Activated CD4-positive, alpha-beta T cell treated with anti-CD3 and anti-CD28 coated beads, Interleukin-2, amount 10 ng/mL, durations not matched to agents 24 days and 14 days (primary cell): Measurements from ENCODE around the gene BAHD1. TPM values are rescaled to one million over a fixed set of nuclear protein-coding genes. Genes with fewer than 3 reads are reported as not detected.
A peak's percentile ranks its signal among the peaks of the same experiment; 100 is the strongest.
"Not testable (repeated sequence)": the region's sequence is repeated elsewhere in the genome, so short reads cannot be mapped to it uniquely, and the experiment has no call there.

ENCODE experiments used
- DNase-seq: peaks from one replicate; pipeline ENCODE4 v3.0.0; 2022
- H3K27ac Mint-ChIP-seq: one replicate; pipeline ENCODE4 v1.8.0; 2022; ENCODE audit warnings: mild to moderate bottlenecking, mixed read lengths
- H3K27me3 Mint-ChIP-seq: one replicate; pipeline ENCODE4 v1.8.0; 2022; ENCODE audit warnings: mixed read lengths
- H3K36me3 Mint-ChIP-seq: one replicate; pipeline ENCODE4 v1.8.0; 2022; ENCODE audit warnings: low read depth, mild to moderate bottlenecking, mixed read lengths
- H3K4me1 Mint-ChIP-seq: one replicate; pipeline ENCODE4 v1.8.0; 2021; ENCODE audit warnings: mixed read lengths
- H3K4me3 Mint-ChIP-seq: one replicate; pipeline ENCODE4 v1.8.0; 2022; ENCODE audit warnings: mild to moderate bottlenecking, moderate library complexity, mixed read lengths
- H3K9me3 Mint-ChIP-seq: one replicate; pipeline ENCODE4 v1.8.0; 2021; ENCODE audit warnings: mixed read lengths
- intact Hi-C: fragments of 100-400 bp; cut with micrococcal nuclease; formaldehyde crosslinking; loops from one replicate; pipeline ENCODE4 v1.15.1; 2023
- total RNA-seq: library from RNA; stranded (reverse); gene quantifications from 2 replicates; pipeline ENCODE4 v1.2.3, GENCODE V29; 2022

The BAHD1 gene
- total RNA-seq, 1 donor from 2014 or later, result 23.9 TPM

DNA sequence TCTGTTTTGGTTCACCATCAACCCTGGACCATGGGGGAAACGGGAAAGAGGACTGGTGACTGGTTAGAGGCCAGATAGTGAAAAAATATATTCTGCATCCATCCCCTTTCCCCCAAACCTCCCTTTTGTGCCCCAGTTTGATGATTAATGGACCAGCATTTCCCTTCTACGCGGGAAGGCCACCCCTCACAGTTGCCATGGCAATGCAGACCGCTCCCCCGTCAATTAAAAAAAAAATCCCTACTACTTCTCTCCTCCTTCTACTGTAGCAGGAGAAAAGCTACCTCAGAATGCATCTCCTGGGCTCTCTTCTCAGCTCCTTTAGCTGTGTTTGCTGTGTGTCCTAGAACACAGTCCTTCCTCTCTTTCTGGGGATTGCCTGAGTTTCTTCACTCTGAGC, 4.0 kb downstream of the BAHD1 start:
- no peak for DNase-seq
- H3K27me3 Mint-ChIP-seq, result peaks cover 22% of the 10 kb centered on the region
- no peak overlapping the region for H3K27ac Mint-ChIP-seq
- no peaks in the 10 kb centered on the region for H3K9me3 Mint-ChIP-seq
- peaks cover 35% of the 10 kb centered on the region for H3K4me1 Mint-ChIP-seq
- intact Hi-C loops, result loop anchor here (5.0 kb wide), 2 partner anchors 37 to 123 kb away; partner anchors contain the start of genes CCDC32, IVD and RPUSD2
- no peak overlapping the region for H3K4me3 Mint-ChIP-seq
- H3K36me3 Mint-ChIP-seq, result peaks cover 22% of the 10 kb centered on the region

DNA sequence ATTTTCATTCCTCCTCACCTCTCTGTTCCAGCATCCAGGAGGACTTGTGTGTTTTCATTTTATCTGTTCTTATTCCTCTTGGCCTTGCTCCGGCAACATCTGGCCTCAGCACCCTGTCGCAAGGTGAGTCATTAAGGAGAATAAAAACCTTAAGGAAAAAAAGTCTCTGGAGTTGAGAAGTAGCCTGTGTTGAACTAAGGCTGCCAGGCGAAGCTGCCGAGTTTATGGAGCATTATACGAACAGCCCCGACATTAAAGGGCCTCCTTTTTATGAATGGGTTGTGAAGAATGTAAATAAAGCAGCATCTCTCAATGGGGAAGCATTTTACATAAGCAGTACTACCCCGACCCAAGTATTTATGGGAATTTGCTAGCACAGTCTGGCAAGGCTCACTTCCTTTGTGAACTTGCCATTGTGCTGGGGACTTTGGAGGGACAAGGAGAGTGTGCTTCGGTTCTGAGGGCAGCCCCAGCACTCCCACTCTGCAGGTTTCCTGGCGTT, 4.7 kb downstream of the BAHD1 start:
- H3K4me3 Mint-ChIP-seq, result no peak overlapping the region
- peaks cover 36% of the 10 kb centered on the region for H3K4me1 Mint-ChIP-seq
- intact Hi-C loops, result no loop called here
- peaks cover 18% of the 10 kb centered on the region for H3K27me3 Mint-ChIP-seq
- no peaks in the 10 kb centered on the region for H3K9me3 Mint-ChIP-seq
- no peak overlapping the region for H3K27ac Mint-ChIP-seq
- no peak for DNase-seq
- peaks cover 19% of the 10 kb centered on the region for H3K36me3 Mint-ChIP-seq

DNA sequence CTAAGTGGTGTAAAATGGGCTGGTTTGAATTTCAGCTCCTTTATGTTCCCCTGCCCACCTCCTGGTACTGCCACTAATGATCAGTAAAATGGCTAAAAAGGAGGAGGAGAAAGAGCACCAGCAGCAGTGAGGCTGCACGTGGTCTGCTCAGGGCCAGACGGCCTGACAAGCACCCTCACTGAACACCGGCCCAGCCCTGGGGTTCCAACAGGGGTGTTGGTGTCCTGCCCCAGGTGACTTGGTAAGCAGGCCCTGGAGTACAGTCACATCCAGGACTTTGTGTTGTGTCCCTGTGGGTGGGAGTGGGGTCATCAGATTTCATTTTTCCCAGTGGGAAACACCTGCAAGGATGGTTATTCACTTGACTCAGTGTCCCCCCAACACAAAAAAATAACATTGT, 5.4 kb downstream of the BAHD1 start:
- H3K27ac Mint-ChIP-seq, result no peak overlapping the region
- DNase-seq, result no peak
- no peaks in the 10 kb centered on the region for H3K9me3 Mint-ChIP-seq
- no peak overlapping the region for H3K4me3 Mint-ChIP-seq
- H3K36me3 Mint-ChIP-seq, result peaks cover 18% of the 10 kb centered on the region
- H3K4me1 Mint-ChIP-seq, result peaks cover 40% of the 10 kb centered on the region
- peaks cover 18% of the 10 kb centered on the region for H3K27me3 Mint-ChIP-seq
- intact Hi-C loops, result no loop called here

DNA sequence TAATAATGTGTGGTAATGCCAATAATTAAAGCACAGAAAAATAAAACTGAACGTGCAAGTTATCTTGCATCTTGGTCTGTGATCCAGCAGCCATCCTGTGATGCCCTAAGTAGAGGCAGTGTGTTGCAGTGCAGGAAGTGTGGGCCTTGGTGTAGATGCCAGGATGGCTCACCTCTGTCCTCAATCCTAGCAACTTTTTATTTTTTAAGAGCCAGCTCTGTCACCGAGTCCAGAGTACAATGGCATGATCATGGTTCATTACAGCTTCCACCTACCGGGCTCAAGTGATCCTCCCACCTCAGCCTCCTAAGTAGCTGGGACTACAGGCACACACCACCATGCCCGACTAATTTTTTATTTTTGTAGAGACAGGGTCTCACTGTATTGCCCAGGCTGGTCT, 7.6 kb downstream of the BAHD1 start:
- Mint-ChIP-seq H3K27me3 (peaks cover 7% of the 10 kb centered on the region), H3K36me3 (peaks cover 11% of the 10 kb centered on the region), H3K27ac (no peak overlapping the region), H3K4me3 (no peak overlapping the region), H3K9me3 (no peaks in the 10 kb centered on the region), H3K4me1 (peaks cover 51% of the 10 kb centered on the region)
- intact Hi-C loops, result no loop called here
- DNase-seq, result no peak

DNA sequence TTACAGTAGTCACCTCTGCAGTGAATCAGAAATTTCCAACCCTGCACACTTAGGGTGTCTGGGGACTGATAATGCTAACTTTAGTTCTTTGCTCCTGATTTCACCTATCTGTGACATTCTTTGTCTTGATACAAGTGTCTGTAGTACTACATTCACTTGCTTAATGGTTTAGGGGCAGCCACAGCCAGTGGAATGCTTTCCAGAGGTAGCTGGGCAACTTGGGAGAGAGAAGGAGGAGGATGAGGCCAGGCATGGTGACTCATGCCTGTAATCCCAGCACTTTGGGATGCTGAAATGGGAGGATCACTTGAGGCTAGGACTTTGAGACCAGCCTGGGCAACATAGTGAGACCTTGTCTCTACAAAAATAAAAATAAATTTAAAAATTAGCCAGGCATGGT, 8.5 kb downstream of the BAHD1 start:
- H3K4me1 Mint-ChIP-seq, result peaks cover 52% of the 10 kb centered on the region
- no peak overlapping the region for H3K4me3 Mint-ChIP-seq
- H3K27ac Mint-ChIP-seq, result no peak overlapping the region
- intact Hi-C loops, result no loop called here
- H3K36me3 Mint-ChIP-seq, result peaks cover 4% of the 10 kb centered on the region
- DNase-seq, result no peak
- H3K9me3 Mint-ChIP-seq, result no peaks in the 10 kb centered on the region
- no peaks in the 10 kb centered on the region for H3K27me3 Mint-ChIP-seq

DNA sequence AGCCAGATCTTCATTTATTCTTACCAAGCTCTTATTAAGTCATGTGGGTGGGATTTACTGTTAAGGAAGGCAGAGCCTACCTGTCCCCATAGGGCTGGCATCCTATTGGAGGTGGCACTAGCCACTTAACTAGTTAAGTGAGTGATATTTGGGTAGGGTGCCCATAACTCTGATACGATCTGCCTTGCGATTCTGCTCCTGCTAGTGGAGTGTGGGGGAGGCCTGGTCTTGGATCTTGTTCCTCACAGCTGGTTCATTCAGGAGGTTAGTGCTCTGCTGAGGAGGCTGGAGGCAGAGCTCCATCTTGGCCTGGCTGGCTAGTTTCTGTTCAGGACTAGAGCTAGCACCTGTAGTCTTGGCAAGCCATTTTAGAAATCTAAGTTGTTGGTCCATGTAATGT, 9.3 kb downstream of the BAHD1 start:
- intact Hi-C loops, result no loop called here
- no peak for DNase-seq
- H3K4me3 Mint-ChIP-seq, result no peak overlapping the region
- no peaks in the 10 kb centered on the region for H3K9me3 Mint-ChIP-seq
- no peaks in the 10 kb centered on the region for H3K27me3 Mint-ChIP-seq
- H3K27ac Mint-ChIP-seq, result no peak overlapping the region
- peaks cover 55% of the 10 kb centered on the region for H3K4me1 Mint-ChIP-seq
- peaks cover 4% of the 10 kb centered on the region for H3K36me3 Mint-ChIP-seq

DNA sequence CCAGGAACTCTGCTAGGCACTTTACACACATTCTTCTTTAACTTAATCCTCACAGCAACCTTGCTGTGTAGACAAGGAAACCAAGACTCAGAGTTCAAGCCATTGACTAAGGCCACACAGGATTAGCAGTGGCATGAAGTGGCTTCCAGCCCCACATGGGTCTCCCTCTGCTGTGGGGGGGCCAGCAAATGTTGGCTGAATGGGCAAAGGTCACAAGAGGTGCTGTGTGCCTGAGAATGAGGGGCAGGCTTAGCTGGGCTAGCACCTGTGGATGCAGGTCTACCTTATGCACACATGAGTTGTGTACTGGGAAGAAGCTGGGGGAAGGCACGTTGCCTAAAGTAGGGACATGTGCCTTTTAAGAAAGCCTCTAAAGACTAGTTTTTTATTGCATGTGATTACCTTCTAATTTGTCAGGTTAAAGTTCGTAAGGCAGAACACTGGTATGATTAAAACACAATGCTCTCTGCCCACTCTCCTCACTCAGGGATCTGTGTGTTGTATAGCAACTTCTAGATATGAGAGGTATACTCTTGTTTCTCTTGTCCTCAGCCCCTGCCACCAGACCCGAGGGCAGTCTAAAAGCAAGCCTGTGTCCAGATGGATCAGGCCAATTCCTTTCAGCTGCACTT, 10.9 kb downstream of the BAHD1 start:
- Mint-ChIP-seq H3K36me3 (peaks cover 2% of the 10 kb centered on the region), H3K27me3 (no peaks in the 10 kb centered on the region), H3K4me3 (peak overlapping the region; percentile 53), H3K9me3 (no peaks in the 10 kb centered on the region), H3K27ac (peak overlapping the region; percentile 71), H3K4me1 (peaks cover 67% of the 10 kb centered on the region)
- peak; percentile 62 for DNase-seq
- intact Hi-C loops, result no loop called here

DNA sequence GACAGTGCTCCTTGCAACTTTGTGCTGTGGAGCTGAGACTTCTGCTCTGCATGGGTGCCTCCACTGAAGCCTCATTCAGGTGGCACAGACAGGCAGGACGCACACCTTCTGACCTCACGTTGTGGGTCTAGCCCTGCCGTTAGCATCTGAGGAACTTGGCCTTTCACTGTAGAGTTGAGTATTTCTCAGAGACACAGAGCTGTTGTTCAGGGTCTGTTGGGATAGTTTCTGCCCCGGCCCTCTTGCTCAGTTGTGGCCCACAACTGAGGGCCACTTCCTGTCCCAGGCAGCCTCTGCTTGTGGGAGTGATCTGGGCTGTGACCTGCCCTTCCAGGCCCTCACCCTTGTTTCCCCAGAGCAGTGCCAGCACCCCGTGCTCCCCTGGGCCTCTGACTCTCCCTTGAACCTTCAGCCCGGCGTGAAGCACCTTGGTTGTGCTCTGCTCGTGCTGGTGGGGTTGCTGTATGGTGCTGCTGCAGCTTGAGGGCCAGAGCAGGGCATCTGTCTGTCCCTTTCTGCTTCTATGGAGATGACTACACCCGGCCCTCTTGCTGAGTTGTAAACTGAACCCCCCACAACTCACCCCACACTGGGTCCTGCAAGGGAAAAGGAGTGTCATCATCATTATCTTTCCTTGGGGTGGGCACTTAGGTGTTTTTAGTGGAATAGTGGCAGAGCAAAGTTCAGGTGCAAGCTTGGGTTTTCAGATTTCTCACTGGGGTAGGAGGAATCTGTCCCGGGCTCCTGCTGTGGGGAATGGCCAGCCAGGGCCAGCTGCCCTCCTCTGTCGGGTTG, 11.7 kb downstream of the BAHD1 start:
- intact Hi-C loops, result no loop called here
- H3K27me3 Mint-ChIP-seq, result no peaks in the 10 kb centered on the region
- peak overlapping the region; percentile 53 for H3K4me3 Mint-ChIP-seq
- peaks cover 2% of the 10 kb centered on the region for H3K36me3 Mint-ChIP-seq
- H3K4me1 Mint-ChIP-seq, result peaks cover 74% of the 10 kb centered on the region
- H3K9me3 Mint-ChIP-seq, result no peaks in the 10 kb centered on the region
- DNase-seq, result peak; percentile 68
- peak overlapping the region; percentile 71 for H3K27ac Mint-ChIP-seq

DNA sequence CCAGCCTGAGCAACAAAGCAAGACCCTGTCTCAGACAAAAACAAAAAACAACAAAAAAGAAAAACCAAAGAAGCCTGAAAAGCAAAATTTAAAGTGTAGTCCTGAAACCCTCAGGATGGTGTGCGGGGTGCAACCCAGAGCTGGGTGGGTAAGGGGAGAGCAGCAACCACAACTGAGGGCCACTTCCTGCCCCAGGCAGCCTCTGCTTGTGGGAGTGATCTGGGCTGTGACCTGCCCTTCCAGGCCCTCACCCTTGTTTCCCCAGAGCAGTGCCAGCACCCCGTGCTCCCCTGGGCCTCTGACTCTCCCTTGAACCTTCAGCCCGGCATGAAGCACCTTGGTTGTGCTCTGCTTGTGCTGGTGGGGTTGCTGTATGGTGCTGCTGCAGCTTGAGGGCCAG, 13.2 kb downstream of the BAHD1 start:
- intact Hi-C loops, H3K36me3 Mint-ChIP-seq, H3K9me3 Mint-ChIP-seq, H3K27me3 Mint-ChIP-seq: not testable (repeated sequence)
- H3K27ac Mint-ChIP-seq, result peak overlapping the region; percentile 76
- H3K4me3 Mint-ChIP-seq, result peak overlapping the region; percentile 67
- peak; percentile 85 for DNase-seq
- peaks cover 74% of the 10 kb centered on the region for H3K4me1 Mint-ChIP-seq

DNA sequence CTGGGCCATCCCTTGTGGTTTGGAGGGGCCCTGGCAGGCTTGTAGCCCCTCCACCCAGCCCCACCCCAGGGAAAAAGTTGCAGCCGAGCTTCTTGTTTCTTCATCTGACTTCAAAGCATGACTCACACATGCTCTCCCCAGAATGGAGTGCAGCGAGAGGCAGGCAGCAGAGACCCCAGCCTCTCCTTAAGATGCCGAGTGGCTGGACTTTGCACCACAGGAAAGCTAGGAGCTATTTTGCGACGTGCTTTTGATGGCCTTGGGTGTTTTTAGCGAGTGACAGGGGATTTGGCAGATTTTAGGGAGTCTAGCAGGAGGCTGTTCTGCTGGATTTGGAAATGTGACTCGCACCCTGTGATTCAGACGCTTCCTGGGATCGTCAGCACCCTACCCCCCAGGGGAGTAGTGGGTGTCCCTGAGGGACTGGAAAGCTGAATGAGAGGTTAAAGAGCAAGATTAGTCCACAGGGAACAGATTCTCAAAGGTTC, 14.2 kb downstream of the BAHD1 start:
- intact Hi-C loops, result no loop called here
- Mint-ChIP-seq H3K27me3 (no peaks in the 10 kb centered on the region), H3K27ac (peak overlapping the region; percentile 73), H3K4me1 (peaks cover 69% of the 10 kb centered on the region), H3K9me3 (no peaks in the 10 kb centered on the region), H3K4me3 (peak overlapping the region; percentile 67), H3K36me3 (no peaks in the 10 kb centered on the region)
- peak; percentile 66 for DNase-seq

DNA sequence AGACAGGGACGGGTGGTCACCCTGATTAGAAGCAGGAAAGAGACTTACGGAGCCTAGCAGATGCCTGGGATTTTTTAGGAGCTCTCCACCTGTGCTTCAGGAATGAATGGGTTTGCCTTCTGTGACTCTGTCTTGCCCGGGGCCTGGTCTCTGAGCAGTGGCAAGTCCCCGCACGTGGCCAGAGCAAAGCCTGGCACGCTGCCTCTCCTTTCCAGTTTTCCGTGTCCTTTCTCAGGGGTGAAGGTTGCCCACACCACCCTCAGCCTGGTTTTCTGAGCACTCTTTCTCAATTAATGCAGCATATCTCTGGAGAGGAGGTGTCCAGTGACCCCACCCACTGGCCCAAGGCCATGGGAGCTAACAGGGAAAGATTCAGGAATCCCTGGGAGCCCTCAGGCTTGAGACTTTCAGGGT, 15.6 kb downstream of the BAHD1 start:
- H3K27ac Mint-ChIP-seq, result no peak overlapping the region

DNA sequence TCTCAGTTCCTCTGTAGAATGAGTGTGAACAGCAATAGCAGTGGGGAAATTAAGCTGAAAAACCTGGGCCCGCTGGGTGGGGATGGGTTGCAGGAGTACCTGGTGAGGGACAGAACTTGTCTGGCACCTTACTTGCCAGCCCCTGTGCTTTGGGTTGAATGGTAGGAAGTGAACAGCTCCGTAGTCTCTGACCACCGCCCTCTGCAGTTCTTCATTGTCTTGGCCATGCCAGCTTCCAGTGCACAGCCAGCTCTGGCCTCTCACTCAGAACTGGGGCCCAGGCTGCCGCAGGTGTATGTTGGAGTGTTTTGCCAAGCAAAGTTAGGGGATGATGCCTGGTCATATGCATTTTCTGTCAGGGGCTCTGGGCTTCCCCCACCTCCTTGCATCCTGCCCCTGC, 16.0 kb downstream of the BAHD1 start:
- no peaks in the 10 kb centered on the region for H3K27me3 Mint-ChIP-seq
- no peak overlapping the region for H3K27ac Mint-ChIP-seq
- no peak overlapping the region for H3K4me3 Mint-ChIP-seq
- no peak for DNase-seq
- H3K9me3 Mint-ChIP-seq, result no peaks in the 10 kb centered on the region
- peaks cover 56% of the 10 kb centered on the region for H3K4me1 Mint-ChIP-seq
- intact Hi-C loops, result no loop called here
- H3K36me3 Mint-ChIP-seq, result no peaks in the 10 kb centered on the region

More for the DNA sequence above, 15.6 kb downstream of the BAHD1 start:
- Mint-ChIP-seq H3K9me3 (no peaks in the 10 kb centered on the region), H3K27me3 (no peaks in the 10 kb centered on the region), H3K4me3 (no peak overlapping the region), H3K36me3 (no peaks in the 10 kb centered on the region), H3K4me1 (peaks cover 60% of the 10 kb centered on the region)
- no peak for DNase-seq
- intact Hi-C loops, result no loop called here

DNA sequence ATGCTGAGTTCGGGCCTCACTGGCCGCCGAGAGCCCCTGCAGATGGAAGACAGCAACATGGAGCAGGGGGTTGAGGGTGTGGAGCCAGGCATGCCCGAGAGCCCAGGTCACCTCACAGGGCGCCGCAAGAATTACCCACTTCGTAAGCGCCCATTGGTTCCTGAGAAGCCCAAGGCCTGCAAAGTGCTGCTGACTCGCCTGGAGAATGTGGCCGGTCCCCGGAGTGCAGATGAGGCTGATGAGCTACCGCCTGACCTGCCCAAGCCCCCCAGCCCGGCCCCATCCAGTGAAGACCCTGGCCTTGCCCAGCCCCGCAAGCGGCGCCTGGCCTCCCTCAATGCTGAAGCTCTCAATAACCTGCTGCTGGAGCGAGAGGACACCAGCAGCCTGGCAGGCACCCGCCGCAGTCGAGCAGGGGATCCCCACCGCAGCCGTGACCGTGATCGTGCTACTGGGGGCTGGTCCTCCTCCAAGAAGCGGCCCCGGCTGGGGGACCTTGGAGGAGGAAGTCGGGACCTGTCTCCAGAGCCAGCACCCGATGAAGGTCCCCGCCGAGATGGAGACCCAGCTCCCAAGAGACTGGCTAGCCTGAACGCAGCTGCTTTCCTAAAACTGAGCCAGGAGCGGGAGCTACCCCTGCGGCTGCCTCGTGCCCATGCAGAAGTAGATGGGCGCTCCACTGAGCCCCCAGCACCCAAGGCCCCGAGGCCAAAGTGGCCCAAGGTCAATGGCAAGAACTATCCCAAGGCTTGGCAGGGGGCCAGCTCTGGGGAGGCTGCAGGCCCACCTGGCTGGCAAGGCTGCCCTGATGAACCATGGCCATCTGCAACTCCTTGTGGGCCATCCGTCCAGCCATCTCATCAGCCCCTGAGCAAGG, 18.0 kb downstream of the BAHD1 start:
- no peaks in the 10 kb centered on the region for H3K9me3 Mint-ChIP-seq
- peaks cover 36% of the 10 kb centered on the region for H3K4me1 Mint-ChIP-seq
- no peak overlapping the region for H3K4me3 Mint-ChIP-seq
- intact Hi-C loops, result no loop called here
- no peaks in the 10 kb centered on the region for H3K27me3 Mint-ChIP-seq
- peaks cover 5% of the 10 kb centered on the region for H3K36me3 Mint-ChIP-seq
- no peak overlapping the region for H3K27ac Mint-ChIP-seq
- no peak for DNase-seq
